Measurements from ENCODE around the gene NAT8L.

The NAT8L gene

DNA sequence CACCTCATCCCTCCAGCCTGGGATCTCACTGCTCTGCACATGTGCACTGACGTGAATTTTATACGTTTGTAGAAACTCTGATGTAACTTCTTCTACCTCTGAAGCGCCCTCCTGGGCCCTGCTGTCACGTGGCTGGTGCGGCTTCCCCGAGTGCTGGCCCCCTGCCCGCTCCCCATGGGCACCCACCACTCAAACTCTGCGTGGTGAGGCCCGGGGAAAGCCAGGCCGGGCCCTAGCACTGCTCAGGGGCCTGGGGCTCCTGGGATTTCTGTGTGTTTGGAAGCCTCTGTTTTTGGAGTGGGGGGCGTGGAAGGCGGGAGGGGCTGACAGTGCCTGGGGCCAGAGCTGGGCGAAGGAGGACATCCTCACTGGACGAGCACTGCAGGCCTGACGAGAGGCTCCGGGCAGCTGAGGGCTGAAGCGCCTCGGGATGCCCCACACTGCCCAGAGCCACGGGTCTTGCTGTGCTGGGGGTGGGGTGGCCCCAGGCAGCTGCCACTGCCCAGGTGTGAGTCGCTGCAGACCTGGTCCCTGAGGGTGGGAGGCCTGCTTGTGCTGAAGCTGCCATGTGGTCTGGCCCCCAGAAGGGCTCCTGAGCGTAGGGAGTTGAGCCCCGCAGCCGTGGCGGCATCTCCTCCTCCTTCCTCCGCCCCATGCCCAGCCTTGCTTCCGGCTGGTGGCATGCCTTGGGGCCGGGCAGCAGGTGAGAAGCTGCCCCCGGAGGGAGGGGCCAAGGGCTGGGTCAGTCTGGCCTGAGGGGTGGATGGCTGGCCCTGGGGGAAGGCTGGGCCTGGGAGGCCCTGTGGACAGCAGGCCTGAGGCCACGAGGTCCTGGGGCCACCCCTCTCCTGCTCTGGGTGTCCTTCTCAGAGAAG, 7.7 kb downstream of the NAT8L start:
- no peak for DNase-seq
- Histone ChIP-seq H3K27ac (no peak overlapping the region), H3K27me3 (ENCODE audit: insufficient read depth, low read depth, severe bottlenecking) (no peaks in the 10 kb centered on the region), H3K36me3 (peaks cover 24% of the 10 kb centered on the region), H3K9me3 (ENCODE audit: severe bottlenecking) (no peaks in the 10 kb centered on the region), H3K4me3 (ENCODE audit: low read depth, low read length) (no peak overlapping the region)
- TF ChIP-seq, protein P1, sequence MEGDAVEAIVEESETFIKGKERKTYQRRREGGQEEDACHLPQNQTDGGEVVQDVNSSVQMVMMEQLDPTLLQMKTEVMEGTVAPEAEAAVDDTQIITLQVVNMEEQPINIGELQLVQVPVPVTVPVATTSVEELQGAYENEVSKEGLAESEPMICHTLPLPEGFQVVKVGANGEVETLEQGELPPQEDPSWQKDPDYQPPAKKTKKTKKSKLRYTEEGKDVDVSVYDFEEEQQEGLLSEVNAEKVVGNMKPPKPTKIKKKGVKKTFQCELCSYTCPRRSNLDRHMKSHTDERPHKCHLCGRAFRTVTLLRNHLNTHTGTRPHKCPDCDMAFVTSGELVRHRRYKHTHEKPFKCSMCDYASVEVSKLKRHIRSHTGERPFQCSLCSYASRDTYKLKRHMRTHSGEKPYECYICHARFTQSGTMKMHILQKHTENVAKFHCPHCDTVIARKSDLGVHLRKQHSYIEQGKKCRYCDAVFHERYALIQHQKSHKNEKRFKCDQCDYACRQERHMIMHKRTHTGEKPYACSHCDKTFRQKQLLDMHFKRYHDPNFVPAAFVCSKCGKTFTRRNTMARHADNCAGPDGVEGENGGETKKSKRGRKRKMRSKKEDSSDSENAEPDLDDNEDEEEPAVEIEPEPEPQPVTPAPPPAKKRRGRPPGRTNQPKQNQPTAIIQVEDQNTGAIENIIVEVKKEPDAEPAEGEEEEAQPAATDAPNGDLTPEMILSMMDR (IDR thresholded peaks at IDR 0.05; ENCODE audit: low read depth, low read length), result no peak

DNA sequence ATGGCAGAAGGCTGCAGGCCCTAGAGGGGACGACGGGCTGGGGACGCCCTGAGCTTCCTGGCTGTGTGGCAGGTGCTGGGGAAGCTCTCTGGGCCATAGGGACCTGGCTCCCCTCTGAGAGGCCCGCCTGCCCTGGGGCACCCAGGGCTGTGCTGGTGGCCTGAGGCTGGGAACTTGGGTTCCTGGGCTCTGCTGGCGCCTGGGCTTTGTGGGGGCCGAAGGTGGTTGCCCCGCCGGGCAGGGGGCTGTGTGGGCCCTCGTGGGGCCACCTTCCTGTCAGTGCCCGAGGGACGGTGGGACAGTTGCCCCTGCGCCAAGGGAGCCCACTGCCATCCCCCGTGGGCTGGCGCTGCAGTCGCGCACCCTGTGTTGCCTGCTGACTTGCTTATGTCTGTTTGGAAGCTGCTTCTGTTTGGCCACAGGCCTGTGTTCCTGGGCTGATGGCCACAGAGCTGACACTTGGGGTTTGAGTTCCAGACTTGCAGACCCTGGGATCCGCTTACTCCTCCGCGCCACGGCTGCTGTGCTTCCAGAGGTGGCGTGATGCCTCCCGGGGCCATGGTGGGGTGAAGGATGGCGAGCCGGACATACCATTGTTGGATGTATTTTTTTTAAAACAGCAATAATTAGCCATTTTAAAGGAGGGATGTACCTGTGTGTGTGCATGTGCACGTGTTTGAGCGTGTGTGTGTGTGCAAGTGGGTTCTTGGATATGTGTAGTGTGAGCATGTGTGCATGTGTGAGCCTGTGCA, 8.5 kb downstream of the NAT8L start:
- H3K27me3 ChIP-seq (ENCODE audit: insufficient read depth, low read depth, severe bottlenecking), result no peaks in the 10 kb centered on the region
- H3K36me3 ChIP-seq, result peaks cover 20% of the 10 kb centered on the region
- no peak overlapping the region for H3K27ac ChIP-seq
- H3K9me3 ChIP-seq (ENCODE audit: severe bottlenecking), result no peaks in the 10 kb centered on the region
- H3K4me3 ChIP-seq (ENCODE audit: low read depth, low read length), result no peak overlapping the region
- no peak for DNase-seq
- TF ChIP-seq, protein P1 (IDR thresholded peaks at IDR 0.05; ENCODE audit: low read depth, low read length), result no peak

DNA sequence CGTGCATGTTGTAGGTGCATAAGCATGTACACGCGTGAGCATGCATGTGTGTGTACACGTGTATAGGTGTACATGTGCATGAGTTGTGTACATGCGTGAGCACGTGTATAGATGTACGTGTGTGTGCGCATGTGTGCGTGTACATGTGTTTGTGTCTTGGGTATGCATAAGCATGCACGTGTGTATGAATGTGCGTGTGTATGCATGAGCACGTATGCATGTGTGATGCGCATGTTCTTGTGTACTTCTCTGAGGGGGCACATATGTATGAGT, 9.0 kb downstream of the NAT8L start:
- Histone ChIP-seq H3K4me3 (ENCODE audit: low read depth, low read length) (no peak overlapping the region), H3K27ac (no peak overlapping the region), H3K27me3 (ENCODE audit: insufficient read depth, low read depth, severe bottlenecking) (no peaks in the 10 kb centered on the region), H3K36me3 (peaks cover 16% of the 10 kb centered on the region), H3K9me3 (ENCODE audit: severe bottlenecking) (no peaks in the 10 kb centered on the region)
- DNase-seq, result no peak
- TF ChIP-seq, protein P1 (IDR thresholded peaks at IDR 0.05; ENCODE audit: low read depth, low read length), result no peak

DNA sequence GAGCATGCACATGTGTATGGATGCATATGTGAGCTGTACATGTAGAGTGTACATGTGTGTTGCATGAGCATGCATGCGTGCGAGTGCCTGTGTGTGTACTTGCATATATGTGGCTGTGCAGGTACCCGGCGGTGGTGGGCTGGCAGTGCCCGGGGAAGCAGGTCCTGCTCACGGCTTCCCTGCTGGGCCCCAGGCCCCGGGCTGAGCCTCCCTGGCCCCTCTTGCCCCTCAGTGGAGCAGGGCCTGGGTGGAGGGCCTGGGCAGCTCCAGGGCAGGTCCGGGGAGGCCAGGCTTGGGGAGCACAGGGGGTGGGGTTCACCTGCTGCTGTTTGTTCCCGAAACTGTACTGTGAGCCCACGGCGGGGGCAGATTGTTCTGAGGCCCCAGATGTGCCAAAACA, 9.4 kb downstream of the NAT8L start:
- H3K36me3 ChIP-seq, result peaks cover 11% of the 10 kb centered on the region
- no peak overlapping the region for H3K27ac ChIP-seq
- TF ChIP-seq, protein P1 (IDR thresholded peaks at IDR 0.05; ENCODE audit: low read depth, low read length), result no peak
- no peak overlapping the region for H3K4me3 ChIP-seq (ENCODE audit: low read depth, low read length)
- no peak for DNase-seq
- no peaks in the 10 kb centered on the region for H3K9me3 ChIP-seq (ENCODE audit: severe bottlenecking)
- no peaks in the 10 kb centered on the region for H3K27me3 ChIP-seq (ENCODE audit: insufficient read depth, low read depth, severe bottlenecking)

DNA sequence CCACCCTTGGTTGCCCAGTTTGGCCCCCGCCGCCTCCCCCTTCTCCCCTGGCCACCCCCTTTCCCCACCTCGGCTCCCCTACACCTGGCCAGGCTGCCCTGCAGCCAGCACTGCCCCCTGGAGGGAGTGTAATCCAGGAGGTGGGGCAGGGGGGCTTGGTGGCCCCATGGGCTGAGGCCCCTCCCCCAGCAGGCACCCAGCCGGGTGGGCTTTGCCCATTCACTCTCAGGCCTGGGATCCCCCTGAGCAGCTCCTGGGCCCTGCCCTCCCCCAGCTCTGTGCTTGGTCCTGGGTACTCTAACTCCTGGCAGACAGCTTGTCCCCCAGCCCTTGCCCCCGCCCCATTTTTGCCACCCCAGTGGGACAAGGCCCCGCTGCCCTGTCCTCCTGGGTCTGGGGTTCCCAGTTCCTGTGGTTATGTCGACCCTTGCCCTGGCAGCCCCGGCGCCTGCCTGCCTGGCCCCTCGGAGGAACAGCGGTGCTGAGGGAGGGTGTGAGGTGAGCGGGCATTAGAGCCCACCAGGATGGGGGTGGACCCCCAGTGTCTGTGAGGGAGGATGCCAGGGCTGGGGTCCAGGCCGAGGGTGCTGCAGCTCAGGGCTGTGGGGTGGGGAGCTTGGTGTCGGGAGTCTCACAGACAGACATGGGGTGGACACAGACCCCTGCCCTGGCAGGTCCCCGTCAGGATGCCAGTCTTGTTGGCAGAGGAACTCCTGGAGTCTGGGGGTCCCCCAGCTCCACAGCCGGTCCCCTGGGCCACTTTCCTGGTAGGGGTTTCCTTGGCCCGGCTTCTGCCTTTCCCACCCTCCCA, 10.2 kb downstream of the NAT8L start:
- Histone ChIP-seq H3K4me3 (ENCODE audit: low read depth, low read length) (no peak overlapping the region), H3K27me3 (ENCODE audit: insufficient read depth, low read depth, severe bottlenecking) (no peaks in the 10 kb centered on the region), H3K27ac (no peak overlapping the region), H3K36me3 (peaks cover 6% of the 10 kb centered on the region), H3K9me3 (ENCODE audit: severe bottlenecking) (no peaks in the 10 kb centered on the region)
- no peak for DNase-seq
- TF ChIP-seq, protein P1 (IDR thresholded peaks at IDR 0.05; ENCODE audit: low read depth, low read length), result no peak

Measured in WERI-Rb-1 (cell line).